GM08714 (cell line): ENCODE data around the gene MICAL2.

ENCODE experiments used
- H3K4me3 ChIP-seq: fragments of 200-500 bp; sonication (Bioruptor generic); 2 replicates; pipeline ENCODE4 v1.5.1; 2014; ENCODE audit warnings: mild to moderate bottlenecking, low read length, inconsistent platforms
- ZNF274 ChIP-seq: IDR thresholded peaks from 2 replicates; pipeline ENCODE4 v1.6.1; 2012; ENCODE audit warnings: mild to moderate bottlenecking, low read depth, low read length

MICAL2 gene

DNA sequence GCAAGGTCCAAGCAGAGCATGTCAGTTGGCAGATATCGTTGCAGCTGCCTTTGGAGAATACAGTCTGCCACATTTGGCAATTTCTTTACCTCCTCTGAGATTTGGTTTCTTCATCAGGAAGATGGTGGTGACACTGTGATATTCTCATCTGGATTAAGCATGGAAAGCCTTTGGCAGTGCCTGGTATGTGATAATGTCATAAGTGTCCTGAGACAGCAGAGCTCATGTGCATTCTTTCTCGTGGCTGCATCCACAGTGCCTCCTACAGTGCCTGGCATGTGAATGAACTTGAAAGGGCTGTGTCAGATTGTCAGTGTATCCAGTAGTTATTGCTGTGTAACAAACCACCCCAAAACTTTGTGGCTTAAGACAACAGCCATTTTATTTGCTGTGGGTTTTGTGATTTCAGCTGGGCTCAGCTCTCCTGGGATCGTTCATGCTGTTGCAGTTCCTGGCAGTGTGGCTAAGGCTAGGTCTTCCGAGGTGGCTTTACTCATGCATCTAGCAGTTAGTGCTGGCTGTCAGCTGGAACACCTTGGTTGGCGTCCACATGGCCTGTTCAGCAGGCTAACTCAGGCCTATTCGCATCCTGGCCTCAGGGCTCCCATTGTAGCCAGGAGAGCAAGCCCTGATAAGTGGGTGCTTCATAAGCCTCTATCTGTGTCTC is 35.7 kb upstream of the MICAL2 start:
- TF ChIP-seq ZNF274: no peak
- H3K4me3 ChIP-seq: no peak overlapping the region

GRCh38 chr11:12075291-12075690 is 35.1 kb upstream of the MICAL2 start:
- TF ChIP-seq ZNF274: no peak
- no peak overlapping the region for H3K4me3 ChIP-seq

DNA sequence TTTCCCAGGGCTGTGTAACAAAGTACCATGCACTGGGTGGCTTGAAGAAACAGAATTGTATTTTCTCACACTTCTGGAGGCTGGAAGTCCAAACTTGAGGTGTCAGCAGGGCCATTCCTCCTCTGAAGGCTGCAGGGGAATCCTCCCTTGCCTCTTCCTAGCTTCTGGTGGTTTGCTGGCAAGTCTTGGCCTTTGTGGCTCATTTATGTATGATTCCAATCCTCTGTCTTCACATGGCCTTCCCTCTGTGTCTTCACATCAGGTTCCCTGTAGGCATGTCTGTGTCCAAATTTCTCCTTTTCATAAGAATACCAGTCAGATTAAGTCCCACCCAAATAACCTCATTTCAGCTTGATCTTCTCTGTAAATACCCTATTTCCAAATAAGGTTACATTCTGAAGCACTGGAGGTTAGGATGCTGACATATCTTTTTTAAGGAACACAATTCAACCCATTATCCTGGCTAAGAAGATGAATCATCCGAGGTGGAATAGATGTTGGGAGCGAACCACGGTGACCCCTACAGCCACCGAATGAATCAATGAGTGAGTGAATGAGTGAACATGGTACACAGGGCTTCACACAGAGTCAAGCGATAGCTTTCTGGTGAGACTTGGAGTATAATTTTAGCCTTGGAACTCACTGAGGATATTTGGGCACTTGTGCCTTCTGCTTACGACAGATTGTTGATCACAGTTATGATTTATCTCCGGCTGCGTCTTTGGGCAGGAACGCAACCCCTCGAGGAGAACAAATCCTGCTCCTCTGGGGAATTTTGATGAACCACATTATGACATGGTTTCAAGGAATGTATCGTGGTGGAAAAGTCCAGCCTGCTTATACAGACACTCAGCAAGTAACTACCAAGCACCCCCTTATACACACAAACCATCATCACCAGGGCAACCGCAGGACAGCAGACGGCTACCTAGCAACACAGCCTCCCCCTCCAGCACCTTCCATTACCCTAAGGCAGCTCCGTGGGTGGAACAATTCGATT is 34.3 kb upstream of the MICAL2 start:
- no peak overlapping the region for H3K4me3 ChIP-seq
- no peak for TF ChIP-seq ZNF274

GRCh38 chr11:12076840-12077534 is 33.4 kb upstream of the MICAL2 start:
- TF ChIP-seq ZNF274: no peak
- H3K4me3 ChIP-seq: no peak overlapping the region

GRCh38 chr11:12077535-12078280 is 32.7 kb upstream of the MICAL2 start:
- no peak overlapping the region for H3K4me3 ChIP-seq
- TF ChIP-seq ZNF274: no peak

- no peak for TF ChIP-seq ZNF274
- no peak overlapping the region for H3K4me3 ChIP-seq
Observed at GRCh38 chr11:12079726-12080556, 30.4 kb upstream of the MICAL2 start.

- no peak for TF ChIP-seq ZNF274
- no peak overlapping the region for H3K4me3 ChIP-seq
Observed at GRCh38 chr11:12083380-12083779, 27.0 kb upstream of the MICAL2 start.

DNA sequence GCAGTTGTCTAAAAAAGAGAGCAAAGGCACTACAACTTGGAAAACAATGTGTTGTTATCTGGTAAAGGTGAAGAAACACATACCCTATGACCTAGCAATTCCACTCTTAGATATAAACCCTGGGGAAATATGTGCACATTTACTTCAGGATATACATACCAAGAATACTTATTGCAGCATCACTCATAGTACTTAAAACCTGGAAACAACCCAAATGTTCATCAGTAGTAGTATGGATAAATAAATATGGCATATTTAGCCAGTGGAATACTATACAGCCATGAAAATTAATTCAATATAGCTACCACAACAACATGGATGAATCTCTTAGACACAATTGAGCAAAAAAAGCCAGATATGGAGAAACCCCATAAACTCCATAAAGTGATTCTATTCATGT is 26.1 kb upstream of the MICAL2 start:
- TF ChIP-seq ZNF274: no peak
- H3K4me3 ChIP-seq: no peak overlapping the region

DNA sequence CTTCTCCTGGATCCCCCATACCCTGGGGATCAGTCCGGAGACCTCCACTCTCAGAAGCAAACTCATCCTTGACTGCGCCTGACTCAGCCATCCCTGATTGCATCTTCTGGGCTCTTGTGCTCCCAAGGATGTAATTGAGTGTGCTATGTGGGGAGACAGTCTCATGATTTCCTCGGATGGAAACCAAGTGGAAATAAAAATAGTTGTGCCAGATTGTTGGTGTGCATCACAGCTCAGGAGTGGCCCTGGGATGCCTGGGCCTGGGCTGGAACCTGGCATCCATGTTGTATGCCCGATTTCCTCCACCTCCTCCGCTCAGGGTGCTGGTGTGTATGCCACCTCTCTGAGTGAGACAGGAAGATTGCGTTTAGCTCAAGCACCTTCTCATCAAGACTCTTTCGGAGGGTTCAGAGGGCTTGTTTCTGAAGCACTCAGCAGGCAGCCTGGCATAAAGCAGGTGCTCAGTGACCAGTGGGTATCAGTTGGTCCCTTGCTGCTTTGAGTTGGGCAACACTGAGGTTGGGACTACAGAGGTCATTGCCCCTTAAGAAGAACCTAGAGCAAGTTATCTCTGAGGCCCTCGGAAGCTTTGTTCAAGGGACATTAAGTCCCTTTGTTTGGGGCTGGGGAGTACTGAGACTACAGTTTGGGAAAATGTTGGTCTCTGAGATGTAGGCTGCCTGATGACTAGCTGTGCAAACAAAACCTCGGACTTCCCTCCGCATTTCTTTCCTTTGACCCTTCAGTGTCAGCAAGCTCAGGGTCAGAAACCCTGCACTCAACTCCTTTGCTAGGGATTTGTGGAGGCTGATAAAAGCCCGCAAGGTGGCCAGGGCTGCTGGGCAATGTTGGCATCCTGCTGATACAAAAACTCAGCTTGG is 24.8 kb upstream of the MICAL2 start:
- no peak overlapping the region for H3K4me3 ChIP-seq
- TF ChIP-seq ZNF274: no peak

DNA sequence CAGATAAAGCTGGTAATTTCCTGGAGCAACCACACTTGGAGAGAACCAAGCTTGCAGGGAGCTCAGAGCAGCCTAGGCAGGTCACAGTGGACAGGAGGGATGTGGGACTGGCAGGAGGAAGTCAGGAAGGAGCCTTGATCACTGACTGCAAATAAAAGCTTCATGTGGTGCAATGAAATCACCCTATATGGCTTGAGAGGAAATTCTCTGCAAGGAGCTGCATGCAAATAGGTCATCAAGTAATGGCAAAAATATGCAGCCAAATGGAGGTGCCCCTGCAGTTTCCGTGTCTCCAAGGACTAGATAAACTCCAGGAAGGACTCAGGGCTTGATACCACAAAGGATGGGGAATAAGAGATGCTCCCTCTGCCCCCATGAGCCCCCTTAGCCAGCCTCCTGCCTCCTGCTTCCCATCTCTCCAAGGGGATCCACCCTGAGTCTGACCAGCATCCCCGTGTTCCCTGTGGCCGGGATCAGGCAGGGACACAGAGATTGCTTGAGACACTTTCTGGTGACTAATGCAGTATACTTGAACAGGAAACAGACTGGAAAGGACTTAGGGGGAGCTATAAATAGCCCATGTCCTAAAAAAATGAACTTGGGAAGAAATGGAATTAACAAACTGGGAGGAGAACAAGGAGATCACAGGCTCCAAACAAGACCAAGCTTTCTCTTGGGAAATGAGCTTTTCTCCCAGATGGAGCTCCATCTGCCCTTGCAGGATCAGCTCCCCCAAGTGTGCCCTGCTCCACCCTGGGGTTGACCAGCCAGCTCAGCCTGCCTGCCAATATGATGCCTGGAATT is 23.9 kb upstream of the MICAL2 start:
- TF ChIP-seq ZNF274: no peak

More for the DNA sequence above, 23.9 kb upstream of the MICAL2 start:
- H3K4me3 ChIP-seq: no peak overlapping the region
